BE2C (cell line): ENCODE results near the gene ASTN2.

ENCODE experiments used
- DNase-seq: peaks from one replicate; pipeline ENCODE4 v3.0.0-alpha.2; 2020
- H3K27me3 ChIP-seq: fragments of 250-450 bp; sonication (Bioruptor Pico); 2 replicates; pipeline ENCODE4 v1.5.1; 2020; ENCODE audit warnings: mild to moderate bottlenecking
- H3K36me3 ChIP-seq: fragments of 250-450 bp; sonication (Bioruptor Pico); 2 replicates; pipeline ENCODE4 v1.5.1; 2020; ENCODE audit warnings: mild to moderate bottlenecking
- H3K4me1 ChIP-seq: fragments of 250-450 bp; sonication (Bioruptor Pico); 2 replicates; pipeline ENCODE4 v1.5.1; 2020
- H3K4me3 ChIP-seq: 2 replicates; pipeline ENCODE4 v1.5.1; 2011; ENCODE audit warnings: low read depth, low read length
- H3K9me3 ChIP-seq: fragments of 250-450 bp; sonication (Bioruptor Pico); 2 replicates; pipeline ENCODE4 v1.5.1; 2020
- CTCF ChIP-seq: IDR thresholded peaks from 2 replicates; pipeline ENCODE4 v1.5.1; 2012; ENCODE audit warnings: mild to moderate bottlenecking, low read depth, low read length

ASTN2 gene

GRCh38 chr9:116395699-116396037, 1019.2 kb downstream of the ASTN2 start:
- H3K4me1 ChIP-seq, result no peaks in the 10 kb centered on the region
- DNase-seq, result no peak
- H3K9me3 ChIP-seq, result no peaks in the 10 kb centered on the region
- 0 out of 2 replicates have a peak, but pooled peaks cover 2% of the 10 kb centered on the region for H3K36me3 ChIP-seq
- H3K4me3 ChIP-seq, result no peak overlapping the region
- no peak for TF ChIP-seq CTCF
- H3K27me3 ChIP-seq, result no peaks in the 10 kb centered on the region

- no peak overlapping the region for H3K4me3 ChIP-seq
These were observed 1019.8 kb downstream of the ASTN2 start for GRCh38 chr9:116394894-116395698.

GRCh38 chr9:116394070-116394469, 1020.8 kb downstream of the ASTN2 start:
- no peaks in the 10 kb centered on the region for H3K27me3 ChIP-seq
- no peaks in the 10 kb centered on the region for H3K36me3 ChIP-seq
- no peaks in the 10 kb centered on the region for H3K4me1 ChIP-seq
- no peak for DNase-seq
- no peaks in the 10 kb centered on the region for H3K9me3 ChIP-seq
- no peak for TF ChIP-seq CTCF
- H3K4me3 ChIP-seq, result no peak overlapping the region

More at GRCh38 chr9:116394894-116395698, 1019.8 kb downstream of the ASTN2 start:
- H3K9me3 ChIP-seq, result no peaks in the 10 kb centered on the region
- TF ChIP-seq CTCF, result no peak
- no peaks in the 10 kb centered on the region for H3K27me3 ChIP-seq
- H3K36me3 ChIP-seq, result 0 out of 2 replicates have a peak, but pooled peaks cover 2% of the 10 kb centered on the region
- H3K4me1 ChIP-seq, result no peaks in the 10 kb centered on the region
- no peak for DNase-seq

- DNase-seq, result no peak
- Histone ChIP-seq H3K36me3 (no peaks in the 10 kb centered on the region), H3K4me3 (no peak overlapping the region), H3K4me1 (no peaks in the 10 kb centered on the region), H3K9me3 (no peaks in the 10 kb centered on the region), H3K27me3 (no peaks in the 10 kb centered on the region)
- no peak for TF ChIP-seq CTCF
These were observed 1021.7 kb downstream of the ASTN2 start for GRCh38 chr9:116393198-116393597.

- no peak for DNase-seq
- no peak for TF ChIP-seq CTCF
- no peak overlapping the region for H3K4me3 ChIP-seq
- no peaks in the 10 kb centered on the region for H3K9me3 ChIP-seq
- H3K27me3 ChIP-seq, result no peaks in the 10 kb centered on the region
- H3K4me1 ChIP-seq, result no peaks in the 10 kb centered on the region
- no peaks in the 10 kb centered on the region for H3K36me3 ChIP-seq
These were observed 1023.5 kb downstream of the ASTN2 start for GRCh38 chr9:116391306-116391900.
